ENCODE results near the gene GAB2. TPM values are rescaled to one million over a fixed set of nuclear protein-coding genes. Genes with fewer than 3 reads are reported as not detected.

Gene GAB2
- total RNA-seq, 1 experiment from 2014 or later: 3.3 TPM

GRCh38 chr11:78192223-78192719, 225.3 kb downstream of the GAB2 start:
- Histone ChIP-seq H2AFZ (ENCODE audit: low read length) (no peak overlapping the region), H3K4me1 (ENCODE audit: insufficient read depth, low read length) (no peaks in the 10 kb centered on the region), H3K23ac (ENCODE audit: insufficient read length, low read depth, low read length) (no peak overlapping the region), H3K27me3 (ENCODE audit: insufficient read depth, low read length) (no peaks in the 10 kb centered on the region; the same call in 1 of the 2 replicates), H4K8ac (replicated peaks; ENCODE audit: insufficient read length, low read depth, low read length) (no peak overlapping the region), H2AK5ac (ENCODE audit: insufficient read length, low read length) (no peak overlapping the region), H2BK20ac (ENCODE audit: low read depth, low read length, poor library complexity, severe bottlenecking) (no peak overlapping the region), H2BK15ac (ENCODE audit: low read depth, low read length) (no peak overlapping the region), H3K14ac (ENCODE audit: insufficient read depth, low read length) (no peak overlapping the region), H4K5ac (ENCODE audit: insufficient read length, low read depth, low read length) (no peak overlapping the region), H3K18ac (ENCODE audit: insufficient read length, low read depth, low read length) (no peak overlapping the region), H3T11ph (ENCODE audit: low read length) (no peak overlapping the region), H4K91ac (ENCODE audit: insufficient read length, low read depth, low read length) (no peak overlapping the region), H3K9ac (ENCODE audit: extremely low read depth, insufficient read length, low read length) (no peak overlapping the region), H3K27ac (ENCODE audit: insufficient read length, low read depth, low read length) (no peak overlapping the region), H2BK12ac (ENCODE audit: insufficient read length, low read depth, low read length) (no peak overlapping the region), H3K79me2 (ENCODE audit: insufficient read depth, low read length) (no peaks in the 10 kb centered on the region), H4K20me1 (ENCODE audit: control insufficient read depth, insufficient read depth, insufficient read length) (no peaks in the 10 kb centered on the region), H3K56ac (ENCODE audit: insufficient read length, low read depth, low read length) (no peak overlapping the region), H3K79me1 (ENCODE audit: insufficient read depth, low read depth, low read length, poor library complexity, severe bottlenecking) (no peaks in the 10 kb centered on the region), H2BK120ac (ENCODE audit: low read depth, low read length, poor library complexity, severe bottlenecking) (no peak overlapping the region), H3K9me3 (ENCODE audit: control insufficient read depth, low read depth, low read length) (no peaks in the 10 kb centered on the region), H3K4me2 (ENCODE audit: insufficient read depth, insufficient read length, low read length) (no peak overlapping the region), H3K23me2 (ENCODE audit: insufficient read length, low read depth, low read length, poor library complexity, severe bottlenecking) (peaks cover 7% of the 10 kb centered on the region), H3K4ac (ENCODE audit: low read depth, low read length) (no peak overlapping the region), H2BK5ac (ENCODE audit: insufficient read length, low read length) (no peak overlapping the region)
- H3K27ac Mint-ChIP-seq: no peak overlapping the region
- H3K4me1 Mint-ChIP-seq: peaks cover 17 to 18% of the 10 kb centered on the region in 2 experiments
- no peak for DNase-seq
- no peak overlapping the region; a peak in 1 of 5 replicates for H3K4me3 Mint-ChIP-seq
- H3K9me3 Mint-ChIP-seq: no peaks in the 10 kb centered on the region; a peak in 1 of 5 replicates
- H3K27me3 Mint-ChIP-seq (ENCODE audit: low read depth): peaks cover 4% of the 10 kb centered on the region
- no peak for TF ChIP-seq CTCF (conservative IDR thresholded peaks at IDR 0.05)
- no CpG with 5 or more reads among the region's 6 CpGs for WGBS (ENCODE audit: extremely low coverage, insufficient read length, low lambda C conversion rate)
- H3K36me3 Mint-ChIP-seq (ENCODE audit: insufficient read depth in 1 of 3, low read depth in 3 of 3): no peaks in the 10 kb centered on the region; a peak in 1 of 7 replicates

Data from H9 (cell line).